Activated effector memory CD4-positive, alpha-beta T cell treated with anti-CD3 and anti-CD28 coated beads, Interleukin-2, amount 50 U/mL, for 16 hours (primary cell): ENCODE data around the gene SYCE3.
"Not testable (repeated sequence)": the region's sequence is repeated elsewhere in the genome, so short reads cannot be mapped to it uniquely, and the experiment has no call there.

ENCODE experiments used
- DNase-seq: peaks from one replicate; pipeline ENCODE4 v3.0.0-alpha.2; 2020

SYCE3 gene

DNA sequence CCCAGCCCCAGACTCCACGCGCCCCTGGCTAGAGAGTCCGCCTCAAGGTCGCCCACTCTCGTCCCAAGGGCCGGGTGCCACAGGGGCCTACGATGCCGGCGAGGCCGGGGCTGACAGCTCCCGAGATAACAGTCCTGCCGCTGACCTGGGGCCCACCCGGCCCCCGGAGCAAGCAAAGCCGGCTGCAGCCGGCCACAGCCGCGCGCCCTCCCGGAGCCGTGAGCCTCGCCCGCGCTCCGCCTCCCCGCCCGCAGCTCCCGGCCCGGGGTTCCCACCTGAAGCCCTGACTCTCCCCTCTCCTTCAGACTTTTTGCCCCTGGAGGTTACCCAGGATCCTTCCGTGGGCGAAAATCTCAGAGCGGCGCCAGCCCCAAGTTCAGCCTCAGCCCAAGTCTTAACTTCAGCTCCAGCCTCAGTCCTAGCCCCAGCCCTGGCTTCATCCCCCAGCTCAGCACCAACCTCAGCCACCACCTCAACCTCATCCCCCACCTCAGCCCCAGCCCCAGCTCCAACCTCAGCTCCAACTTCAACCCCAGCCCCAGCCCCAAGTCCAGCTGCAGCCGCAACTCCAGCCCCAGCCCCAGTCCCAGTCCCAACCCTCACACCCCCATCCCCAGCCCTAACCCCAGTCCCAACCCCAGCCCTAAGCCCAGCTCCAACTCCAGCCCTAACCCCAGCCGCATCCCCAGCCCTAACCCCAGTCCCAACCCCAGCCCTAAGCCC lies 15.3 kb downstream of the SYCE3 start:
- no peak for DNase-seq

GRCh38 chr22:50546326-50547262 lies 16.1 kb downstream of the SYCE3 start:
- DNase-seq: no peak

- no peak for DNase-seq
Measured at GRCh38 chr22:50545522-50546325, 17.0 kb downstream of the SYCE3 start, which contains the start of gene KLHDC7B. TSS of gene KLHDC7B (plus strand) at chr22:50545899. CDS start at chr22:50546244, 345 bp downstream.

DNA sequence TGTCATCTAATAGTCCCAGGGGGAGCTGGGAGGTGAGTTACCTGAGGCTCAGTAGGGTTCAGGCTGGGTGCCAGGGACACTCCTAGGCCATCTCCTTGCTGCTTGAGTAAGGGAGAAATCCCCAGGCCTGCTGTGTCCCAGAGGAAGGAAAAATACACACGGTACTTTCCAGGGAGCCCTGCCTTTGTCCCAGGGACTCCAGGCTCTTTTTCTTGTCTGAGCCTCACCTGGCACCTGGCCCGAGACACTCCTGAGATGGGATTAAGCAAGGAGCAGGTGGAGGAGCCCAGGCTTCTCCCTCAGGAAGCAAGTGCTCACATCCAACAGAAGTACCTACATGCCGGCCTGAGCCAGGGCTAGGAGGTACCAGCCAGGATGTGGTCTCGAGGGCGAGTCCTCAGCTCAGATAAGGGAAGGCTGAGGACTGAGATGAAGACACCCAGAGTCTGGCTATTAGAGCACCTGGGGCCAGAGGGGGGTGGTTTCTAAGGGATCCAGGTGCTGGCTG lies 17.9 kb downstream of the SYCE3 start:
- no peak for DNase-seq

- peak; percentile 94 for DNase-seq
Measured at GRCh38 chr22:50544078-50544745, 18.5 kb downstream of the SYCE3 start.

- no peak for DNase-seq
Measured at GRCh38 chr22:50542416-50542927, 20.2 kb downstream of the SYCE3 start.

DNA sequence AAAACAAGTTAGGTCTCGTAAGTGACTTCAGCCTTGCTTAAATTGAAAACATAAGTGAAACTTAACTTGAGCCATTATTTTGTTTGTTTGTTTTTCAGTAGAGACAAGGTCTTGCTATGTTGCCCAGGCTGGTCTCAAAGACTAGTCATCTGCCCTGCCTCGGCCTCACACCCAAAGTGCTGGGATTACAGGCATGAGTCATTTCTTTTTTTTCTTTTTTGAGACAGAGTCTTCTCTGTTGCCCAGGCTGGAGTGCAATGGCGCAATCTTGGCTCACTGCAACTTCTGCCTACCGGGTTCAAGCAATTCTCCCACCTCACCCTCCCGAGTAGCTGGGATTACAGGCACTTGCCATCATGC lies 21.1 kb downstream of the SYCE3 start:
- not testable (repeated sequence) for DNase-seq

- no peak for DNase-seq
Measured at GRCh38 chr22:50540381-50540780, 22.3 kb downstream of the SYCE3 start.

- no peak for DNase-seq
Measured at GRCh38 chr22:50537765-50538164, 25.0 kb downstream of the SYCE3 start.

- DNase-seq: no peak
Measured at GRCh38 chr22:50536226-50536625, 26.5 kb downstream of the SYCE3 start.

DNA sequence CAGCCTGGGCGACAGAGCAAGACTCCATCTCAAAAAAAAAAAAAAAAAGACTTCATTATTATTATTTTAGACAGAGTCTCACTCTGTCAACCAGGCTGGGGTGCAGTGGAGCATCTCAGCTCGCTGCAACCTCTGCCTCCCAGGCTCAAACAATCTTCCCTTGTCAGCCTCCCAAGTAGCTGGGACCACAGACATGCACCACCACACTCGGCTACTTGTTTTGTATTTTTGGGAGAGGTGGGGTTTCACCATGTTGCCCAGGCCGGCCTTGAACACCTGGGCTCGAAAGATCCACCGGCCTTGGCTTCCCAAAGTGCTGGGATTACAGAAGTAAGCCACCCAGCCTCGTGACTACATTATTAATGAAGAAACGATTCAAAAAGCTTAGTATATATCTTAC lies 27.6 kb downstream of the SYCE3 start:
- no peak for DNase-seq

- DNase-seq: not testable (repeated sequence)
Measured at GRCh38 chr22:50533856-50534711, 28.6 kb downstream of the SYCE3 start.

DNA sequence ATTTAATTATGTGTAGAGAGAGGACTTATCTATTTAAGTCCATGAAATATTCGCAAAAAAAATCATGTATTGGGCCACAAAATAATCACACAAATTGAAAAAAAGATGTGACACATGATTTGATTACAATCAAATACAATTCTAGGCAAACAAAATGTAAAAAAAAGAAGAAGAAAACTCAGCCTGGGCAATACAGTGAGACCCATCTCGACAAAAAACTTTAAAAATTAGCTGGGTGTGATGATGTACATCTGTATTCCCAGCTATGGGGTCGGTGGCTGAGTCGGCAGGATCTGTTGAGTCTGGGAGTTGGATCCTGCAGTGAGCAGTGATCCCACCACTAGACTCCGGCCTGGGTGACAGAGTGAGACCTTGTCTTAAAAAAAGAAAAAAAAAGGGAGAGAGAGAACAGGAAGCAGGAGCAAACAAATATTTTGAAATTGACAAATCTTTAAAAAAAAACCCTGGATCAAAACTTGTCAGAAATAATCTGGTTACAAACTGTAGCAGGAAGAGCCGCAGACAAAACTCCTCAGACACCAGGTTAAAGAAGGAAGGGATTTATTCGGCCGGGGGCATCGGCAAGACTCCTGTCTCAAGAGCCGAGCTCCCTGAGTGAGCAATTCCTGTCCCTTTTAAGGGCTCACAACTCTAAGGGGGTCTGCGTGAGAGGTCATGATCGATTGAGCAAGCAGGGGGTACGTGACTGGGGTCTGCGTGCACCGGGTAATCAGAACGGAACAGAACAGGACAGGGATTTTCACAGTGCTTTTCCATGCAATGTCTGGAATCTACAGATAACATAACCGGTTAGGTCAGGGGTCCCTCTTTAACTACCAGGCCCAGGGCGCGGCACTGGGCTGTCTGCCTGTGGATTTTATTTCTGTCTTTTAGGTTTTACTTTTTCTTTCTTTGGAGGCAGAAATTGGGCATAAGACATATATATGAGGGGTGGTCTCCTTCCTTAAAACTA lies 29.6 kb downstream of the SYCE3 start:
- no peak for DNase-seq

DNA sequence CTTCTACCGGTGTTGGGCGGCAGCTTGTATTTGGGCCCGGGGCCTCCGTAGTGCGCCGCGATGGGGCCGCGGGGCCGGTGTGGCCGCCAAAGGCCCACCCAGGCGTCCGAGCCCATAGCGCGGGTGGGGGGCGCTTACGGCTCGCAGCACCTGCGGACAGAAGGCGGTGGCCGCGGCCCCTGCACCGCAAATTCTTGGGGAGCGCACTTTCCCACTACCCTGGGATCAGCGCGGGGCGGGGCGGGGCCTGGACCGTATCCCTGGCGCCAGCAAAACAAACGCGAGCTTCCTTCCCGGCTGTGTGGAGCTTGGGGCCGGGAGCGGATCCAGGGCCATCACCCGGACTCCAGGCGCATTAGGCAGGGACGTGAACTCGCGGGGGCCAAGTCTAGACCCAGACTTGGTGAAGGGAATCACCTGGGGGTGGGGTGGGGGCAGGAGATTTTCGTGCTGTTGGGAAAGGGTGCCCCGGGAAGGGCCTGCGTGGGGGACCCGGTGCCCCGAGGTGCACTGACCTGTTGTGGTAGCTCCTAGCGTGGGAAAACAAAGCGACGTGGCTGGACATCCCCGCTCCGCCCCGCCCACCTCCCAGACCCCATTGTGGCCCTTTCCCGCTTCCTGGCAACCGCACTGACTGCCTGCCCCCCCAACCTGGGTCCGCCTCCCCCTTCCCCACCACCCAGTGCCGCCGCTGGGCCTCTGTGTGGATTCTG lies 30.6 kb downstream of the SYCE3 start:
- DNase-seq: peak; percentile 66

DNA sequence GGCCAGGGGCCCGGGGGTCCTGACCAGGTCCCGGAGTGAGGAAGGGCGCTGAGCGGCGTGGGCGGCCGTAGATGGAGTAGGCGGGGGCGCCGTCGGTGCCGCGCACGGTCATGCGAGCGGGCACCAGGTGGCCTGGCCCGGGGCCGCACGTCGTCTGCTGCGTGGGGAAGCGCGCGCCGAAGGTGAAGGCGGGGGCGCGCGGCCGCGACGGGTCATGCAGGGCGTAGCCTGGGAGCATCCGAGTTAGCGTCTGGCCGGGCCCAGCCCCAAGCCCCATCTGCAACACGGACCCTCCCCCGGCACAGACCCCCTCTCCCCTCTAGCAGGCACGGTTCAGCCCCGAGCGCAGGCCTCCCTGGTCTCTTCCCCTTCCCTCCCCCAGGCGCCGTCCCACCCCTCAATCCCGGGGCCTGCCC lies 31.2 kb downstream of the SYCE3 start:
- peak; percentile 90 for DNase-seq

DNA sequence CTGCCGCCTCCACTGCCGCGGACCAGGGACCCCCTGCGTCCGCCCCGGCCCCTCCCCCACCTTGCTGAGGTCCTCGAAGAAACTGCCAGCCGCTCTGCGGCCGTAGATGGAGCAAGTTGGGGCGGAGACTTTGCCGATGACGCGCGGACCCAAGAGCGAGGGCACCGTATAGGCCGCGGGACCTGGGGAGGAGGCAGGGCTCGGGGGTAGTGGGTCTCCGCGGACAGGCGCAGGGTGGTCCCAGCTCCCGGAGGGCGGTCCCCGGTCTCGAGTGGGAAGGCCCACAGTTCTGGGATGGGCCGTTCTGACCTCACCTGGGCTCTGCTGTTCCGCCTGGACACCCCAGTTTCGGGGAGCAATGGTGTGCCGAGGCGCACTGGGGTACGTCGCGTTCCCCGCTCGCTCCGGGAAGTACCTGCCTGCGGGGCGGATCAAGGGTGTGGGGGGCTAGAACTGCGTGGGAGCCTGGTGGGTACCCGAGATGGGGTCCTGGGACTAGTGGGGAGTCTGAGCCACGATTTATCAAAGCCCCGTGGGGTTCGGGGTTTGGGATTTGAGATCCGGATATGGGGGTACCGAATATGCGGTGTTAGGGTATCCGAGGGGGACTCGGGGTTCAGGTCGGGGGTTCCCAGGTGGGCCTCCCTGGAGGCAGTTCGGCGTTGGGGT lies 31.7 kb downstream of the SYCE3 start:
- peak; percentile 93 for DNase-seq

- no peak for DNase-seq
Measured at GRCh38 chr22:50530580-50530876, 32.2 kb downstream of the SYCE3 start.

GRCh38 chr22:50529897-50530579 lies 32.7 kb downstream of the SYCE3 start, which contains the start of gene TYMP:
TSS of gene TYMP (minus strand) at chr22:50530012. CDS start at chr22:50529709, 303 bp downstream.
- peak; percentile 91 for DNase-seq
